CD4-positive, alpha-beta T cell treated with Interferon gamma for 1 hour (primary cell): ENCODE measurements around the gene CAMTA1.

Source experiments
- DNase-seq: peaks from one replicate; pipeline ENCODE4 v3.0.0-alpha.2; 2020

Gene CAMTA1

DNA sequence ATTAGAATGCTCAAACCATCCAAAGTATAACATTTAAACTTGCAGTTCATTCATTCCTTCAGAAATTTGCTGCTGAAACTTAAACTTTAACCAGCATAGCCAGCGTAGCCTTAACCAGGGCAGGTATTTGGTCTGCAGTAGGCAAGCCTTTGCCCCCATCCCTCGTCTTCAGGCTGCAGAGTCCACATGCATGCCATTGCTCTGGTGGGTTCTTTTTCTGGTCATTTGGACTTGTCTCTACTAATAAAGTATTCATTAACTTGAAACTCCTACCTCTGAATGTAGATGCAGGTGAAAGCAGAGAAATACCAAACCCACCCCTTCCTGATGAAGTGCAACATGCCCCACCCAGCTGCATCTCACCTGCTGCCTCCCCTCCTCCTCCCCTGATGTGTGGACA, 100.2 kb downstream of the CAMTA1 start:
- no peak for DNase-seq

DNA sequence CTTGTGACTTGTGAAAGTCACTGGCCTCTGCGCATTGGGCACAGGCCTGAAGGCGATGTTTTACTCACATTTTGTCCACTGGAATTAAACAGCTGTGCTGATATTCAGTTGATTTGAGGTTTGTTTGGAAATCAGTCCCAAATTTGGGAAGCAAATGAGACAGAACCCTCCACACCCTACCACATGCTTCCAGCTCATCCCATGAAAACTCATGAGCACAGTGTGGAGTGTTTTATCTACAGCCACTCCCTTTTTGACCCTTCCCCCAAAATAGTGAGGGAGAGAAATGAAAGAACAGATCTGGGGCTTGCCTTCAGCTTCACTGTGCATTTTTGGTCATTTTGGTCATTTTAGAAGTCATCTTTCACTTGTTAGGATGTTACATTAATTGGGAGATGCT, 101.3 kb downstream of the CAMTA1 start:
- no peak for DNase-seq

DNA sequence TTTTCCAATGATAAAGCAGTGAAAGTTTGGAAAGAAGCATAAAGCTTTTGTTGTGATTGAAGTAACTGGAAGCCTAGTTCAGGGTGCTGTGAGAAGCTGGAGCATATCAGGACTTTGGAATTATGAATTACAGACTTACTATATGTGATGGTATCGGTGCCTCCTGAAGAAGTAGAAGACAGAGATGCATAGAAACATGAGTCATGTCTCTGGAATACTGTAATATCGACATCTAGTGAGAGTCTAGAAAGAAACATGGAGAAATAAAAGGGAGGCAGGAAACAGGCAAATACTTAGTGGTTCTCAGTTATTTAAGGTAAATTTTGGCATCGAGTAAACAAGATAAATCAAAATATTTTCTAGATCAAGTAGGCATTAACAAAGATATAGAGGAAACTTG, 103.0 kb downstream of the CAMTA1 start:
- no peak for DNase-seq

DNA sequence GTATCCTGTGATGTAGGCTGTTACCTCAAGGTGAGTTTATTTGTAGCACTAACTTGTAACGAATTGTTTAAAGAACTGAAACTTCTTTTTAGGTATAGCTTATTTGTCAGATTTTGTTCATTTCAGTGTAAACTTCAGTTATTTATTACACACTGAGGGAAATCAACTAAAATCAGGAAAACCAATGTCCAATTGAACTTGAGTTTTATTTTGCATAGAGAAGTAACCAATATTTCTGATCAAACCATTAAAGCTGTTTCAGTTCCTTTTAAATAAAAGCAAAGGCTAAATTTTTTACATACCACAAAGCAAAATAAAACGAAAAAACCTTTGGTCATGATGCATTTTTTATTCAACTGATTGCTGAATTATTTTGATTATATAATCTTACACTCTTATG, 103.6 kb downstream of the CAMTA1 start:
- no peak for DNase-seq

DNA sequence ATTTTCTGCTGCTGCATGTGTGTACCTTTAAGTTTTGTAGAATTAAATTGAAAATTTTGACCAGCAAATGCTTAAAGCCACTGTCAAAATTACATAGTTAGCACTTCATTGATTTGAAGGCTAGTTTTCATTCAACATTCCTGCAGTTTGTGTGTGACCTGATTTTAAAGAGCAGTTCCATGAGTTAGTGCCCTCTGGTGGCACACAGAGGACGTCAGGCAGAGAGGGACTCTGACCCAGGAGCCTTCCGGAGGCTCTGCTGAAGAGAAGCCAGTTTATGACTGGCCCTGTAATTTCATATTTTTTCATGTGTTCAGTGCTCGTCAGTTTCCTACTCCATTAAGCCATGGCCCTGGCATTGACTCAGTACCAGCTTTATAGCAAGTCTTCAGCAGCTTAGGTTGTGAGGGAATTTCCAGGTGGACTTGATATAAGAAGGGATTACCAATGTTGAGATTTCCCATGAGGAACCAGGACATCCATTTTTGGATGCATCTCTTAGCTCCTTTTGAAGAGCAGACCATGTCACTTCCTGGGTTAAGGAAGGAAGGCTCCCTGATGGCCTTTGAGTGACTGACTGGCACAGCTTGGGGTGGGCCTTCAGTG, 104.7 kb downstream of the CAMTA1 start:
- peak; percentile 20 for DNase-seq

DNA sequence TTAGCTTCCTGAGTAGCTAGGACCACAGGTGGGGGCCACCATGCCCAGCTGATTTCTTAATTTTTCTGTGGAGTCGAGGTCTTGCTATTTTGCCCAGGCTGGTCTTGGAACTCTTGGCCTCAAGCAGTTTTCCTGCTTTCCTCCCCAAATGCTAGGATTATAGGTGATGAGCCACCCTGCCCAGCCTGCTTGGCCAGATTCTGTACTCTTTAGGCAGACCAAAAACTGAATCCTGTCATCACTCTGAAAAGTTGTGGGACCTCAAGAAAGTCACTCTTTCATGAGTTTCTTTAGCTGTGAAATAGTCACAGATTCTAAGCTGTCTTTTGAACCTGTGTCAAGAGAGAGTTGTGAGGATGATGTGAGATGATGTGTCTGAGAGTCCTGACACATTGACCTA, 105.4 kb downstream of the CAMTA1 start:
- DNase-seq: no peak

DNA sequence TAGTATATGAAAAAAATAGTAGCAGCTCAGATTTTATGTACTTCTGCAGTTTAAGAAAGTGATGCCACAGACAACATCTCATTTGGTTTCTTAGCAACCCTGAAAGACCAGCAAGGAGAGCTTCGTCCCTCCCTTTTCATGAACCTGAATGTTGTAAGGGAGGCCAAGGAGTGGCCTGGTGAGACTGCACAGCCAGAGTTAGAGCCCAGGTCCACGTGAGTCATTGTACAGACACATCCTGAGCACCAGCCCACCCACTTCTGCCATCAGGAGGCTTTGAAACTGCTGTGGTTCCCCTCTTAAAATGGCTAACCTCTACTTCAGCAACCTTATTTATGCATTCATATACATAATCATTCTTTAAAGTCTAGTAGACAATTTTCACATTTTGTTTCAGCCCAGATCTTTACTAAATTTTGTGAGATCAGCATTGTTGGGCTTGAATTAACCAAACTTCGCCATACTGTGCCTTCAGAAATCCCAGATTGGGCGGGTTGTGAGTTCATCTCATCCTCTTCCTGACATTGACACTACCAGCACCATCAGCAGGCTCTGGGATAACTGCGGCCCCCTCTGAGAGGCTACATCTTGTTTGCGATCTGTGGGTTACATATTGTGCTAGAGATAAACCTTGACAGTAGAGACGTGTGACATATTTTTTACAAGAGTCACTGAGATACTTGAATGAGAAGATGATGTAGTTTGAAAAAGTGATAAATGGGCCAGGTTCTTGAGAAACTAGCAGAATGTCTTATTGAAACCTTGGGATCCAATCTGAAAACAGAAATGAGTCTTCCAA, 106.7 kb downstream of the CAMTA1 start:
- DNase-seq: no peak

DNA sequence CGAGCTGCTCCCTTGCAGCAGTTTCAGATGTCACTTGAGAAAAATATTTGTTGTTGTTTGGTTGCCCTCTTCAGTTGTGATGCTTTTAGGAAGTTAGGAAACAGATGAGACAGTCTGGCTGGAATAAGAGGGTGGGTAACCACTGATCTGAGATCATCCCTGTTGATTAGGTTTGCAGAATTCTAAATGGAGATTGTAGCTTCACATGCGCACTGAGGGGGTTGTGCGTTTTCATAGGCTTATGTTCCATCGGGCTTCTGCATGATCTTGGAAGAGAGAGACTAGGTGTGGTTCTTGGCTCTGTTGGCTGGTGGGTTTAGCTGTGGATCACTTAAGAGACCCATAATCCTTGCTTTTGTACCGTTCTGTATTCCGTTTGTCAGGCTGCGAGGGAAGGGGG, 108.1 kb downstream of the CAMTA1 start:
- no peak for DNase-seq

DNA sequence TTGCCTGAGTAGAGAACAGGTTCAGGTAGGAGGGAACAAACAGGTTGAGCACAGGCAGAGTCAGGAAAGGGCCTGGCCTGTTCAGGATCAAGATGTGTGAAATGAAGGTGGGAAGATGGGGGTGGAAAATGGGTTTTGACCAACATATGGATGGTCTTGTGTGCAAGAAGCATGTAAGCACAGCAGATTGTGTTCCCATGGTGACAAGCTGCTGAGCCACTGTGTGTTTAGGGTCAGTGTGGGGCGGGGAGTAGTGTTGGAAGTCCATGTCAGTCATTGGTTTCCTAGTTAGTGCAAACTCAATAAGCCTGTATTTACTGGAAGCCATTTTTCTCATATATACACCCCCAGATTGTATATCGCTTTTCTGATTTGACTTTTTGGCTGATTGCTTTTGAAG, 111.9 kb downstream of the CAMTA1 start:
- no peak for DNase-seq

DNA sequence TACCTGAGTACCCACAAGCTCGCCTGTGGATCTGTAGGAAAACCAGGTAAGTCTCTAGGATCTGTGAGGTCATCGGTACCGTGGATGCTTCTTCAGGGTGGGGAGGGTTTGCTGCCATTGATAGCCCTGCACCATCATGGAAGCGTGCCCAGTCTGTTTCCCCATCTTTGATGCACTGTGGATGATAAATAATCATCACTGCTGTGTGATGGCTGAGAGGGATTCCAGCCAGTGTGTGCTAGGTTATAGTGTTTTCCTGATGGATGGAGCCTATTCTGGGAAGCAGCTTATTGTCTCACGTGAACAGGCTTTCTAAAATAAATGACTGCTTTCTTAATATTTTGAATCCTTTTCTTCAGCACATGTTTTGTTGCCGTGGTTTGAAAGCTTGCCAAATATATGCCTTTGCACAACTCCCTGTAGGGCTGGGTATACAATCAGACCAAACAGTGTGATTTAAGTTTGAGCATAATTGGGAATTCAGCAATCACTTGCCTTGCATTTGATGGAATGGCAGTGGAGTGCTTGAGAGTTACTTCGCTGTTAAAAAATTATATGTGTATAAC, 113.8 kb downstream of the CAMTA1 start:
- no peak for DNase-seq

DNA sequence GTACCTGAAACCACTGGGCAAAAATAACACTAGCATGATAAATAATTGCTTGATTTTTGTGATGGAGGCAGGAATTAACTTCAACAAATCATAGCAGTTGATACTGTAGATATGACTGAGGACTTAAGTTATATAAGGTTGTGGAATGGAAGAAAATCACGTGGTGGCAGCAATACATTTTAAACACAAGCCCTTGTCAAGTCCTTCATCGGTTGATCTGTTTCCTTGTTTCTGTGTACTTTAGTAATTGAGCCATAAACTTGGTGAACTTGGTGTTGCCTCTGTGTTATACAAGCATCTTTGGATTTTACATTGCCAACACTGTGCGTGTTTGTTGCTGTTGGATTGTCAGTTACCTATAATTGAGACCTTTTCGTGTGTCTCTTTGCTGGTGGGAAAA, 114.4 kb downstream of the CAMTA1 start:
- DNase-seq: no peak

DNA sequence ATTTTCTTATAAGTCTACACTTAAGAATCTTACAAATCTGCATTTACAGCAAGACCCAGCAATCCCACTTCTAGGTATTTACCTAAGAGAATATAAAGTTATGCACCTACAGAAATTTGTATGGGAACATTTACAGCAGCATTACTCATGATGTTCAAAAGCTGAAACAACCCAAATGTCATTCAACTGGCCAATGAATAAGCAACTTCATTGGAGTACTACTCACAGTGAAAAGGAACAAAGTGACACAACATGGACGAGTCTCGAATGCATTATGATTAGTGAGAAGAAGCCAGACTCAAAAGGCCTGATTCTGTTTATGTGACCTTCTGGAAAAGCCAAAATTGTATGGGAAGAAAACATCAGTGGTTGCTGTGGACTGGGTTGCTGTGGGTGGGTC, 116.9 kb downstream of the CAMTA1 start:
- no peak for DNase-seq

DNA sequence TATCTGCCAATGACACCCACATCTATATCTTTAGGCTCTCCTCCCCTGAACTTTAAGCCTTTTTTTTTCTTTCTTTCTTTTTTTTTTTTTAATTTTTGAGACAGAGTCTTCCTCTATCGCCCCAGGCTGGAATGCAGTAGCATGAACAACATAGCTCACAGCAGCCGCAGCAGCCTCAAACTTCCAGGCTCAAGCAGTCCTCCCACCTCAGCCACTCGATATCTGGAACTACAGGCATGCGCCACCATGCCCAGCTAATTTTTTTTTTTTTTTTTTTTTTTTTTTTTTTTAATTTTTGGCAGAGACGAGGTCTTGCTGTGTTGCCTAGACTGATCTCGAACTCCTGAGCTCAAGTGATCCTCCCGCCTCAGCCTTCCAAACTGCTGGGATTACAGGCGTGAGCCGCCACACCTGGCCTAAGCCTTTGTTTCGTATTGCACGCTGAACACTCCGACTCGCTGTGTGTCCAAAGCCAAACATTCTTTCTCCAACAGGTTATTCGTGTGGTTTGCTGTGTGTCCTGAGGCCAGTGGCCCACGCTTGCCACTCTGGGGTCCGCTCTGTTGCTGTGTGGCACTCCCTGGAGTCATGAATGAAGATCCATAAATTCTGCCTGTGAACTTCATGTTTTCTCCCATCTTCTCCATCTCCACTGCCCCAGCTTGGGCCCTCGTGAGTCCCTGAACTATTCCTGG, 119.4 kb downstream of the CAMTA1 start:
- DNase-seq: no peak

DNA sequence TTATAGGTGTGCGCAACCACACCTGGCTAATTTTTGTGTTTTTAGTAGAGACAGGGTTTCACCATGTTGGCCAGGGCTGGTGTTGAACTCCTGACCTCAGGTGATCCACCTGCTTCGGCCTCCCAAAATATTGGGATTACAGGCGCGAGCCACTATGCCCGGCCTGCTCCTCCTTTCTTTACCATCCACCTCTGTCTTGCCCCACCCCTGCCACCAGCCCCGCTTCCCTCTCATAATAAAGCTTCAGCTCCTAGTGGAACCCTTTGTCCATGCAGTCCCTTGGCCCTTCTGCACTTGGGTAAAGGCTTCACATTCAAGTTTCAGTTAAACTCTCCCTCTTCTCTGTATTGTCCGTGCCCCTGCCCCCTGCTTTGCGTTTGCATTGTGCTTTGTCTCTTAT, 120.1 kb downstream of the CAMTA1 start:
- DNase-seq: no peak

DNA sequence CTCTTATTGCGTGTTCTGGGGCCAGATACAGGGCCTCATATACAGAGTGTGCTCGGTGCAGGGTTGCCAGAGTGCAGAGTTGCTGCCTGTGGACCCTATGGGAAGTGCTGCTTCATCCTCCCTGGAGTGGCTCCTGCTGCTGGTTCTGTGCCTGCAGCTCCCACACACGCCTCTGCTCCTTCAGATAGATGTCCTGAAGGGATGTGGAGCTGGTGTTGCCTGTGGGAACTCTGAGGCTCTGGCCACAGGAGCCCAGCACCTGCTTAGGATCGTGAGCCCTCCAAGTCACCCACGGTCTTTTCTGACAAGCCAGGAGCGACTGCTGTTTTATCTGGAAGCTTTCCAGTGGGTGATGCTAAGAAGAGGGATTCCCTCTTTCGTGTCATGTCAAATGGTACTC, 120.5 kb downstream of the CAMTA1 start:
- DNase-seq: no peak

DNA sequence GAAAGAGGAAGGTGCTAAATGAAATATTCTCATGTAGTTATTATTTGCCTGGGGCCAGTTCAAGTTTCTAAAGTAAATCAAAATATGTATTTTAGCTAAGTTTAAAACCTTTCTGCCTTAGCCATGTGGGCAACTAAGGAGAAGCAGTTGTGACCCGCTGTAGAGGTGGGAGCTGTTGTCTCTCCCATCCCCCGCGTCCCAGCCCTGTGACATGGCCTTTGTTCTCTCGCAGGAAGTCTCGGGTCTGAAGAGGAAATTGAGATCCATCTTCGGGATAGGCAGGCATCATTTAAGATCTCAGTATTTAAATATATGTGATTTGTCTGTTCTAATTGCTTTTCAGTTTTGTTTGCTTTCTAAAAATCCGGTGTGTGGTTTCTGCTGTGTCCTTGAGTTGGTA, 121.5 kb downstream of the CAMTA1 start:
- no peak for DNase-seq

DNA sequence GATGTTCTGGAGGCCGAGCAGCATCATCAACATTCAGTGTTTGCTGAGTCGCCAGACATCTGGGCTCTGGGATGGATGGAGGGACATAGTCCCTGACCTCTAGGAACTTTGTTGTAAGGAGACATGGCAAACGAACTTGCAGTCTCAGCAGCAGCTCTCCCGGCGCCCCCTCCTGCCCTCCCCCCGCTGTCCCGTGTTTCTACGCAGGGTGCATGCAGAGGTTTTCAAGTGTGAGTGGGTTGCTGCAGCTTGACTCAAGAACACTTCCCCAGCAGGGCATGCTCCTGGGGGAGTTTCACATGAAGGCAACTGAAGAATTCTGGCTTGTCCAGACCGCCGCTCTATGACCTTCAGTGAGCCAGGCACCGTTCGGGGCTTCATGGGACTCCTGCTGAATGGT, 121.9 kb downstream of the CAMTA1 start:
- DNase-seq: no peak

DNA sequence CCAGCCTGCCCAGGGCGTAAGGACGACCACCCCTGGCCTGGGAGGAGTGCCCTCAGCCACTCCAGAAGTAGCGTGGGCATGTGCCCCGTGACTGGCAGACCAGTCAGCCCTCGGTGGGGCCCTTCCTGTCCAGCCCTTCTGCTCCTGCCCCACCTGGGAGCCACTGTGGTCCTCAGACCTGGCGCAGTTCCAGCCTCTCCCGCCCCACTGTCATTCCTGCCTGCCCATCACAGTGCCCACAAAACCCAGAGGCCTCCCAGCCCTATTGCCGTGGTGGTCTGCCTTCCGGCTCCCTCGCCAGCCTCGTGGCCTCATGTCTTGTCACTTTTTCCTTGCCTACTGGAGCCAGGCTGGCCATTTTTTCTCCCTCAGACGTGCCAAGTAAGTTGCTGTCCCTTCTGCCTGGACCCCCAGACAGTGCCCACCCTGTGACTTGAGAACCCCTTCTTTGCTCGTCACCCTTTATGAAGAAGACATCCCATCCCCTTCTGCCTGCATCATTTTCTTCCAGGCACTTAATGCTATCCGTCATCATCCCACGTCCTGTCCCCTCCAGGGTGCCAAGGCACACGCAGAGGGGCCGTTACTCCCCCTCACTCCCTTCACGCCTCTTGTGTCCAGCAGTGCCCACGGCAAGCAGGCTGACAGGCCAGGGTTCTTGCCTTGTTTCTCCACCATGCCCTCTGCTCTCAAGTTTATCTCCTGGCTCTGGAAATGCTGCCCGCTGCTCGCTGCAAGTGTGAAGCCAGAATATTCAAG, 122.6 kb downstream of the CAMTA1 start:
- DNase-seq: no peak

DNA sequence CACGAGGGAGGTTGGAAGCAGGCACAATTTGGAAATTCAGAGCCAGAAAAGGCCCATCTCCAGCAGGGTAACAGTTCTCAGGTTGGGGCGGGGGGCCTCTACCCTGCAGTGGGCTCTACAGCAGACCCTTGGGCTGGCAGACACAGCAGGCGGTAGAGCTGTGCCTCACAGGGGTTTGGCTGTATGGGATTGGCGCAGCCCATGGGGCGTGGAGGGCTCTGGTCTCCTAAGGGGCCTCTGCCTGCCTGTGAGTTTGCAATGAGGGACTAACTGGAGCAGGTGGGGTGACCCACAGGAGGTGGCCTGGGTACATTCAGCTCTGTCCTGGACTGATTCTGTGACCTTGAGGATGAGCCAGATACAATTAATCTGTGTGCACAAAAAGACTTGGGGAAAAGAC, 124.1 kb downstream of the CAMTA1 start:
- no peak for DNase-seq

DNA sequence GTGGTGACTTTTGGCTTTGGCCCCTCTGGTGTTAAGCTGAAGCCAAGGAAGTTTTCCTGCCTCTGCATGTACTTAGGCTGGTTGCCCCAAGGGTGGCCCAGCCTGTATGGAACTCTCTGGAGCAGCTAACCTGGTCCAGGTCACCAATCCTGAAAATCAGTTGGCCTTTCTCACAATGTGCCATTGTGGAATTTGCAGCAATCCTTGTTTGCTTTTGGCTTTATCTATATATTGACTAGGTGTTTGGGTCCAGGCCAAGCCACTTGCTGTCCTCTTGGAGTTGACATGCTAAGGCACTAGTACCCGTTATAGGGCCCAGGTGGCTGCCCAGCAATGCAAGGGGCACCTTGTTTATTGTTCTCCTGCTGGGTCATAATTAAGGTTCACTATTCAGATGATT, 124.6 kb downstream of the CAMTA1 start:
- no peak for DNase-seq

DNA sequence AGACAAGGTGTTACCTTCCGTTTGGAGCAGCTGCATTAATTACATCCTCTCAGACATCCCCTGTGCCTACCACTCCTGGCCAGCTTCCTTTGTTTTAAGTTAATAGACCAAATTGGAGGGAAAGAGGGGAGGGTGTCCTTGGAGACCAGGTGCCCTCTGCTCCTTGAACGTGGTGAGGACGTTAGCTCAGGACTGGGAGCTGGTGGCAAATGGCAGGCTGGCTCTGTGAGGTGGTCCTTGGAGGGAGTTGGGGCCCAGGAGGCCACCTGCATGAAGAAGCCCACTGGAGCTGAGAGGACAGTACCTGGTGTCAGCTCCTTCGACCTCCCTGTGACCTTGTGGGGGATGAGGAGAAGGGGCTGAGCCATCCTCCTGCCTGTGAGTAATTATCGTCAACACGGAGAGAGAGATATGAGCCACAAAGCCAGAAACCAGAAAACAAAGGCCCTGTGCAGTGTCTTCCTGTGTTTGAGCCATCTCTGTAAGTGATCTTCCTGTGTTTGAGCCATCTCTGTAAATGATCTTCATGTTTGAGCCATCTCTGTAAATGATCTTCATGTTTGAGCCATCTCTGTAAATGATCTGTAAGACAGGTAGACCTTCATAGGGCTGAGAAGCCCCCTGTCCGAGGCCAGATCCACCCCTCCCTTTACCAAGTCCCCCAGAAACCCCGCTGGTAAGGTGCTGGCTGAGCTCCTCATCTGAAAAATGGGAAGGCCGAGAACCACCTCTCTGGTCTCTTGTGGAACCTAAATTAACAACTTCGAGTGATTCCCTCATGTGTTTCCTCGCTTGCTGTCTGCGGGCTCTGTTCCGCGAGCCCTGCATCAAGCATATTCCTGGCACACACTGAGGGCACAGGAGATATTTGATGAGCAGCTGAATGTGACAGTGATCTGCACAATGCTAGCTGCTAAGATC, 126.0 kb downstream of the CAMTA1 start:
- DNase-seq: no peak

DNA sequence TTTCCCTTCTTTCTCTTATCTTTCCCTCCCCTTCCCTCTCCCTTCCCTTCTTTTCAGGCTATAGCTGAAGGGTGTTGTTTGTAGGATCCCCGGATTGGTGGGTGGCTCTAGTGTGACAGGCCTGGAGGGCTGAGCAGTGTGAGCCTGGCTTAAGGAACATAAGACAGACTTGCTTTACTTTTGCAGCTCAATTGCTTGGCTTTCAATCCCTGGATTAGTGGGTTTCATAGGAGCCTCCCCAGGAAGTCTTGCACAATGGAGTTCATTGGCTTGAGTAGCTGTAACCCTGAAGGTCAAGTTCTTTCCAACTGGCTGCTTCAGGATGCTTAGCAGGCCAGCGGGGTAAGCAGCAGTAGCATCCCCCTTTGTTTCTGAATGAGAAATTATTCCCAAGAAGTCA, 126.7 kb downstream of the CAMTA1 start:
- DNase-seq: no peak
